ENCODE data around the gene NOL9. TPM values are rescaled to one million over a fixed set of nuclear protein-coding genes. Genes with fewer than 3 reads are reported as not detected.
A peak's percentile ranks its signal among the peaks of the same experiment; 100 is the strongest.
"Not testable (repeated sequence)": the region's sequence is repeated elsewhere in the genome, so short reads cannot be mapped to it uniquely, and the experiment has no call there.

Gene NOL9
- total RNA-seq, 1 donor from 2014 or later: 16.7 TPM

DNA sequence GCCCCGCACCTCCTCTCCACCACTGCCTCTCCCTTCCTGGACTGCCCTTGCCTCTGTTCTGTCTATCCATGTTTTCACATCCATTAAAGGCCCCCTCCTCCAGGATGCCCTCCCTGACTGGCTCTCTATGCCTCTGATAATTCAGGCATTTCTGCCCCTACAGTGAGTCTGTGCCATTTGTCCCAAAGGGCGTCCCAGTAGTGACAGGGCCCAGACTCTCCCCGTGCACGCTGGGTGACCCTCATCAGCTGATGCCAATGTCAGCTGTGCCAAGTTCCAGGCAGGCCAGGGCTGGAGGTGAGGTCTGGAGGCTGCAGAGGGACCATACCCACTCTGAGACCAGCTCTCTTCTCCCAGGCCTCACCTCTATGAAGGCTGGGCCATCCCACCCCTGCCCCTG, 59.7 kb downstream of the NOL9 start:
- Histone ChIP-seq H3K27ac (no peak overlapping the region), H3K9me3 (no peaks in the 10 kb centered on the region), H3K4me1 (peaks cover 46% of the 10 kb centered on the region), H3K4me3 (no peak overlapping the region), H3K27me3 (no peaks in the 10 kb centered on the region), H3K36me3 (no peaks in the 10 kb centered on the region)
- DNase-seq (ENCODE audit: extremely low spot score in 2 of 2): no peak
- TF ChIP-seq POLR2A (IDR thresholded peaks at IDR 0.05) (no peak), POLR2AphosphoS5 (IDR thresholded peaks at IDR 0.05; ENCODE audit: insufficient read depth in 1 of 2, low read depth in 1 of 2) (no peak)
- TF ChIP-seq, protein P1, sequence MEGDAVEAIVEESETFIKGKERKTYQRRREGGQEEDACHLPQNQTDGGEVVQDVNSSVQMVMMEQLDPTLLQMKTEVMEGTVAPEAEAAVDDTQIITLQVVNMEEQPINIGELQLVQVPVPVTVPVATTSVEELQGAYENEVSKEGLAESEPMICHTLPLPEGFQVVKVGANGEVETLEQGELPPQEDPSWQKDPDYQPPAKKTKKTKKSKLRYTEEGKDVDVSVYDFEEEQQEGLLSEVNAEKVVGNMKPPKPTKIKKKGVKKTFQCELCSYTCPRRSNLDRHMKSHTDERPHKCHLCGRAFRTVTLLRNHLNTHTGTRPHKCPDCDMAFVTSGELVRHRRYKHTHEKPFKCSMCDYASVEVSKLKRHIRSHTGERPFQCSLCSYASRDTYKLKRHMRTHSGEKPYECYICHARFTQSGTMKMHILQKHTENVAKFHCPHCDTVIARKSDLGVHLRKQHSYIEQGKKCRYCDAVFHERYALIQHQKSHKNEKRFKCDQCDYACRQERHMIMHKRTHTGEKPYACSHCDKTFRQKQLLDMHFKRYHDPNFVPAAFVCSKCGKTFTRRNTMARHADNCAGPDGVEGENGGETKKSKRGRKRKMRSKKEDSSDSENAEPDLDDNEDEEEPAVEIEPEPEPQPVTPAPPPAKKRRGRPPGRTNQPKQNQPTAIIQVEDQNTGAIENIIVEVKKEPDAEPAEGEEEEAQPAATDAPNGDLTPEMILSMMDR (IDR thresholded peaks at IDR 0.05): no peak
- intact Hi-C loops (cut with DNase I): no loop called here

DNA sequence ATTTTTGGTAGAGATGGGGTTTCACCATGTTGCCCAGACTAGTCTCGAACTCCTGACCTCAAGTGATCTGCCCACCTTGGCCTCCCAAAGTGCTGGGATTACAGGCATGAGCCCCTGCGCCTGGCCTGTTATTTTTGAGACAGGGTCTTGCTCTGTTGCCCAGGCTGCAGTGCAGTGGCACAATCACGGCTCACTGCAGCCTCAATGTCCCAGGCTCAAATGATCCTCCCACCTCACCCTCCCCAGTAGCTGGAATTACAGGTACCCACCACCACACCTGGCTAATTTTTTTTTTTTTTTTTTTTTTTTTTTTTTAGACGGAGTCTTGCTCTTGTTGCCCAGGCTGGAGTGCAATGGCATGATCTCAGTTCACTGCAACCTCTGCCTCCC, 60.5 kb downstream of the NOL9 start:
- DNase-seq (ENCODE audit: extremely low spot score in 2 of 2); H3K27ac ChIP-seq; H3K4me3 ChIP-seq; H3K27me3 ChIP-seq; H3K9me3 ChIP-seq; H3K36me3 ChIP-seq; intact Hi-C loops (cut with DNase I): not testable (repeated sequence)
- H3K4me1 ChIP-seq: peaks cover 51% of the 10 kb centered on the region

DNA sequence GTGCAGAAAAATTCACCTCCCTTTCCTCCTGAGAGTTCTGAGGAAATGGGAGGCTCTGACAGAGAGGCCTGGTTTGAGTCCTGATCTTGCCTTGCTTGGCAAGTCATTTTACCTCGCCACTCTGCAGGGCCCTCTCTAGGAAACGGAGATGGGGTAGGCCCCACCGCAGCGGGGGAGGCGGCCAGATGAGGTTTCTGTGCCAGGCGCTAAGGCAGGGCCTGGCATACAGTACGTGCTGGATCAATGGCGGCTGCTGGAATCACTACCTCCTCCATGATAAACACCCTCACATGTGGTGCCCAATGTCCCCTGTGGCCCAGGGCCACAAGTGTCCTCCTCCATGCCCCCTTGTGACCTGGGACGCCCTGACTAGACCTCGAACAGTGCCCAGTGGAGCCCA, 62.3 kb downstream of the NOL9 start:
- Histone ChIP-seq H3K27me3 (no peaks in the 10 kb centered on the region), H3K4me3 (no peak overlapping the region), H3K27ac (no peak overlapping the region), H3K36me3 (no peaks in the 10 kb centered on the region), H3K9me3 (no peaks in the 10 kb centered on the region), H3K4me1 (peaks cover 48% of the 10 kb centered on the region)
- no peak for TF ChIP-seq POLR2AphosphoS5 (IDR thresholded peaks at IDR 0.05; ENCODE audit: insufficient read depth in 1 of 2, low read depth in 1 of 2)
- TF ChIP-seq POLR2A (IDR thresholded peaks at IDR 0.05): no peak
- TF ChIP-seq, protein P1 (IDR thresholded peaks at IDR 0.05): no peak
- intact Hi-C loops (cut with DNase I): no loop called here
- no peak for DNase-seq (ENCODE audit: extremely low spot score in 2 of 2)

DNA sequence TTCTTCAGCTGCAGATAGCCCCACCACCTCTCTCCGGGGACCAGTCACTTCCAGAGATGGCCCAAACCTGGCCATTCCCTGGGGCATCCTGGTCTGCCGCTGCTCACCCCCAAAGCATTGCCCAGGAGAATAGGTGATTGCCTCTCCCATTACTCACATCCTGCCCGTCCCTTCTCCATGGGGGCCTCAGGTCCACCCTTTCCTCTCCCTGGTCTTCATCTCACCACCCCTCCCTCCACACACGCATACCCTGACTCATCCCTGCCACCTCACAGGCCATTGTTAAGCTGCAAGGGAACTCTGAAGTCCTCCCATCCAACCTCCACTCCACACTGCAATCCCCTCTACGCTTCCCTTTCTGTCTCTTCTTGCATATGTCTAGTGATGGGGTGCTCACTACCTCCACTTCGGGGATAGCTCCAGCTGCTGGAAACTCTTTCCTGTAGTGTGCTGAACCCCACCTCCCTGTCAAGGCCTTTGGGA, 62.8 kb downstream of the NOL9 start, which contains the start of gene PLEKHG5:
TSS of gene PLEKHG5 (minus strand) at position 188 of the 483 bp plus-strand sequence. CDS start 14,096 bp downstream, outside the sequence.
- Histone ChIP-seq H3K4me3 (peak within 1 kb of the TSS; percentile 52 to 58), H3K36me3 (no peaks in the 10 kb centered on the region), H3K4me1 (peaks cover 48% of the 10 kb centered on the region), H3K9me3 (no peaks in the 10 kb centered on the region), H3K27me3 (no peaks in the 10 kb centered on the region), H3K27ac (peak within 1 kb of the TSS; percentile 90)
- intact Hi-C loops (cut with DNase I): no loop called here
- TF ChIP-seq POLR2A (IDR thresholded peaks at IDR 0.05) (no peak), POLR2AphosphoS5 (IDR thresholded peaks at IDR 0.05; ENCODE audit: insufficient read depth in 1 of 2, low read depth in 1 of 2) (peak in 1 of 2 donors; percentile 15)
- DNase-seq (ENCODE audit: extremely low spot score in 2 of 2): no peak

DNA sequence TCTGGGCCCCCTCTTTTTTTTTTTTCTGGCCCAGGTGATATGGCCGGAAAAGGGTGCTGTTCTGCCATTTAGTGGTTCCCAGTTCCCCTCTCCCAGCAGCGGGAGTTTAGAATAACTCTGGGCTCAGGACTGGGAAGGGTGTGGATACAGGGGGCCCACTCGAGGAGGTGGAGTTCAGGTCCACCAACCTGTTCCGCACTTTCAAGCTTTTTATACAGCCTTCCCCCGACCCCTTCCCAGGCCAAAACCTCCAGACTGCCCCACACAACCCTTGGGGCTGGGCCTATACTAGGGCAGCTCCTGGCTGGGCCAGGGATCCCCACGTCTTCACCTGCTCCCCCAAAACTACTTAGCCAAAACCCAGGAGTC, 63.2 kb downstream of the NOL9 start:
- TF ChIP-seq, protein P1 (IDR thresholded peaks at IDR 0.05): no peak
- TF ChIP-seq POLR2AphosphoS5 (IDR thresholded peaks at IDR 0.05; ENCODE audit: insufficient read depth in 1 of 2, low read depth in 1 of 2) (no peak), POLR2A (IDR thresholded peaks at IDR 0.05) (no peak)
- peak overlapping the region; percentile 52 to 58 for H3K4me3 ChIP-seq
- intact Hi-C loops (cut with DNase I): no loop called here
- H3K4me1 ChIP-seq: peaks cover 48% of the 10 kb centered on the region
- peak overlapping the region; percentile 90 for H3K27ac ChIP-seq
- DNase-seq (ENCODE audit: extremely low spot score in 2 of 2): no peak
- no peaks in the 10 kb centered on the region for H3K27me3 ChIP-seq
- H3K36me3 ChIP-seq: no peaks in the 10 kb centered on the region
- H3K9me3 ChIP-seq: no peaks in the 10 kb centered on the region

DNA sequence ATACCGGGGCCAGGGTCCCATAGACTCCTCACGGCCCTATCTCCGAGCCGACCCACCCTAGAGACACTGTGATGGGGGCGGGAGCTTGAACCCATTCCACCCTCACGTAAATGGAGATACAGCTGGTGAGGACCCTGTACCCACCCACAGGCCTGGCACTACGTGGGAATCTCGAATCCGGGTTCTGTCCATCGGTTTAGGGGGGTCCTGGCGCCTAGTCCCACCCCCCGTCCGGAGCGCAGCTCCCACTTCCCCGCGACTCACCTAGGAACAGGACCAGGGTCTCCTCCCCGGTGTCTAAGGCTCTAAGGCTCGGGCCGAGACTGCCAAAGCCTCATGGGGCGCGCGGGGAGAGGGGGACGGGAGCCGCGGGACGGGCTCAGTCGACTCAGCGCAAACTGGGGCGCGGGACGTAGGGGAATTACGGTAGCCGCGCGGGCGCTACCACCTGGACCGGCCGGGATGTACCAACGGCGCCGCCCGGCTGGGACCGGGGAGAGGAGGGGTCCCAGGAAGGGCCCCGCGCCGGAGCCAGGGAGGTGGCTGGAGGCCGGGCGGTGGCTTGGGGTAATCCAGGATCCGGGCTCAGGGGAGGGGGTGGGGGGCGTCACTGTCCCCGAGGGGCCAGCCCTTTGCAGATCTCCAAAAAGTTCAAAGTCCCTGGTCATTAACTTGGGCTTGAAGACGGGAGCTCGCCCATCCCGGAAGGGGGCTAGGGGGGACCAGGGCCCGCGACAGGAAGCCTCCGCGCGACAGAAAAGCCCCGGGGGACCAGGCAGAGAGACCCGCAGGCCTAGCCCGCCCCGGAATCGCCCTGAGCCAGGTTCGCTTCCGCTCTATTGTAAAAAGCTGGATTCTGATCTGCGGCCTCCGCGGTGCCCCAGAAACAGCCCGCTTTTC, 63.9 kb downstream of the NOL9 start:
- TF ChIP-seq, protein P1 (IDR thresholded peaks at IDR 0.05): no peak
- peak in 1 of 2 donors; percentile 42 for TF ChIP-seq POLR2AphosphoS5 (IDR thresholded peaks at IDR 0.05; ENCODE audit: insufficient read depth in 1 of 2, low read depth in 1 of 2)
- no peak for TF ChIP-seq POLR2A (IDR thresholded peaks at IDR 0.05)
- Histone ChIP-seq H3K4me1 (peaks cover 52% of the 10 kb centered on the region), H3K36me3 (no peaks in the 10 kb centered on the region), H3K9me3 (no peaks in the 10 kb centered on the region), H3K27ac (peak overlapping the region; percentile 90), H3K4me3 (peak overlapping the region; percentile 52 to 58), H3K27me3 (no peaks in the 10 kb centered on the region)
- intact Hi-C loops (cut with DNase I): no loop called here
- DNase-seq (ENCODE audit: extremely low spot score in 2 of 2): no peak

All from vagina (tissue), 2 donors.